KMS-11 (cell line): ENCODE measurements around the gene ILDR1.

ENCODE experiments used
- H2AFZ ChIP-seq: fragments of 200-600 bp; sonication (generic); 2 replicates; pipeline ENCODE4 v1.6.1; 2016; ENCODE audit warnings: antibody characterized with exemption, mixed run types, low read depth
- H3K27ac ChIP-seq: fragments of 200-600 bp; sonication (generic); 2 replicates; pipeline ENCODE4 v1.6.1; 2016; ENCODE audit warnings: mild to moderate bottlenecking, mixed run types
- H3K27me3 ChIP-seq: fragments of 200-600 bp; sonication (generic); 2 replicates; pipeline ENCODE4 v1.6.1; 2017; ENCODE audit warnings: mild to moderate bottlenecking, low read depth, mixed run types, moderate library complexity; ENCODE audit not compliant: insufficient read depth
- H3K36me3 ChIP-seq: fragments of 200-600 bp; sonication (generic); 2 replicates; pipeline ENCODE4 v1.6.1; 2017; ENCODE audit warnings: mild to moderate bottlenecking, mixed run types; ENCODE audit not compliant: insufficient read depth
- H3K4me1 ChIP-seq: fragments of 200-600 bp; sonication (generic); 2 replicates; pipeline ENCODE4 v1.6.1; 2016; ENCODE audit warnings: mild to moderate bottlenecking, low read depth, mixed run types; ENCODE audit not compliant: poor library complexity, severe bottlenecking
- H3K4me2 ChIP-seq: fragments of 200-600 bp; sonication (generic); 2 replicates; pipeline ENCODE4 v1.7.0; 2016; ENCODE audit warnings: mild to moderate bottlenecking, mixed run types
- H3K4me3 ChIP-seq: fragments of 200-600 bp; sonication (generic); IDR thresholded peaks from 2 replicates; pipeline ENCODE4 v1.6.1; 2017; ENCODE audit warnings: low read depth, low read length, mixed read lengths; ENCODE audit not compliant: insufficient read depth
- H3K79me2 ChIP-seq: fragments of 200-600 bp; sonication (generic); 2 replicates; pipeline ENCODE4 v1.6.1; 2016; ENCODE audit warnings: low read depth, mixed run types; ENCODE audit not compliant: insufficient read depth
- H3K9ac ChIP-seq: fragments of 200-600 bp; sonication (generic); 2 replicates; pipeline ENCODE4 v1.6.1; 2016; ENCODE audit warnings: mild to moderate bottlenecking, mixed run types
- H4K20me1 ChIP-seq: fragments of 200-600 bp; sonication (generic); 2 replicates; pipeline ENCODE4 v1.6.1; 2016; ENCODE audit warnings: mild to moderate bottlenecking, mixed run types; ENCODE audit not compliant: insufficient read depth
- TF ChIP-seq, protein P1 (sequence below): fragments of 200-600 bp; sonication (generic); conservative IDR thresholded peaks from 2 replicates; pipeline ENCODE4 v1.6.1; 2017; ENCODE audit warnings: low read depth, mild to moderate bottlenecking, antibody characterized with exemption, low read length, moderate library complexity, mixed read lengths

ILDR1 gene

DNA sequence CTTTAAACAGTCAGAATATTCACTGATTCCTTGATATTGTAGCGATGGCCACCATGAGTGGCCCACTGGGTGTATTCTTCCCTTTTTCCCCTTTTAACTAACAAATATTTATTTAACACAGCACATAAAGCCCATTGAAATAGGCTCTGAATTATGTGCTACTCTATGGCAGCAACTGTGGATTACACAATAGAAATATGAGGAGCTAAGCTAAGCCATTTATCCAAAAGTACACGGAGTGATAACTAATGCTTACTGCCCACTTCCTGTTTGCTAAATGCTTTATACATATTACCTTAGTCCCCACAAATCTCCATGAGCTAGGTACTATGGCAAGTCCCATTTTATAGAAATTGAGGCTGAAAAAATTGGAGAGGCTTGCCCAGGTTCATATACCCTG lies 17.9 kb downstream of the ILDR1 start:
- TF ChIP-seq, protein P1, sequence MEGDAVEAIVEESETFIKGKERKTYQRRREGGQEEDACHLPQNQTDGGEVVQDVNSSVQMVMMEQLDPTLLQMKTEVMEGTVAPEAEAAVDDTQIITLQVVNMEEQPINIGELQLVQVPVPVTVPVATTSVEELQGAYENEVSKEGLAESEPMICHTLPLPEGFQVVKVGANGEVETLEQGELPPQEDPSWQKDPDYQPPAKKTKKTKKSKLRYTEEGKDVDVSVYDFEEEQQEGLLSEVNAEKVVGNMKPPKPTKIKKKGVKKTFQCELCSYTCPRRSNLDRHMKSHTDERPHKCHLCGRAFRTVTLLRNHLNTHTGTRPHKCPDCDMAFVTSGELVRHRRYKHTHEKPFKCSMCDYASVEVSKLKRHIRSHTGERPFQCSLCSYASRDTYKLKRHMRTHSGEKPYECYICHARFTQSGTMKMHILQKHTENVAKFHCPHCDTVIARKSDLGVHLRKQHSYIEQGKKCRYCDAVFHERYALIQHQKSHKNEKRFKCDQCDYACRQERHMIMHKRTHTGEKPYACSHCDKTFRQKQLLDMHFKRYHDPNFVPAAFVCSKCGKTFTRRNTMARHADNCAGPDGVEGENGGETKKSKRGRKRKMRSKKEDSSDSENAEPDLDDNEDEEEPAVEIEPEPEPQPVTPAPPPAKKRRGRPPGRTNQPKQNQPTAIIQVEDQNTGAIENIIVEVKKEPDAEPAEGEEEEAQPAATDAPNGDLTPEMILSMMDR, result no peak
- no peaks in the 10 kb centered on the region for H3K79me2 ChIP-seq
- peaks cover 50% of the 10 kb centered on the region for H3K4me1 ChIP-seq
- H2AFZ ChIP-seq, result peak overlapping the region; percentile 50; the same call in 1 of the 2 replicates
- no peaks in the 10 kb centered on the region for H3K27me3 ChIP-seq
- H3K4me3 ChIP-seq, result no peak overlapping the region
- no peaks in the 10 kb centered on the region for H4K20me1 ChIP-seq
- H3K9ac ChIP-seq, result no peak overlapping the region
- H3K4me2 ChIP-seq, result peak overlapping the region; percentile 100
- no peaks in the 10 kb centered on the region for H3K36me3 ChIP-seq
- H3K27ac ChIP-seq, result peak overlapping the region; percentile 81

DNA sequence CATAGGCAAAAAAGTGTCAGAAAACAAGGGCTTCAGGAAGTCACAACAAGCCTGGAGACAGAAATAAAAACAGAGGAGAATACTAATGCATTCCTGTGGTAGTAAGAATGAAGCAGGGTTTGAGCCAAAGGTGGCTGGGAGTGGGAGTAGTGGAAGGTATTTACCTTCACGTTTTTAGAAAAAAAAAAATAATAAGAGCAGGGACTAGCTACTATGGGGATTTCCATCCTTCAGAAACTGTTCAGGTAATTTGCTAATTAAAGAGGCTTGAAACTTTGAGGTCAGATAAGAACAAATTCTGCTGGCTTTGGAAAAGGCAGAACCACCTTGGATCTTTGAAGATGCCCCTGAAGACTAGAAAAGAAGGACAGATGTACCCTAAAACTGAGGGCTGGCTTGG lies 18.4 kb downstream of the ILDR1 start:
- Histone ChIP-seq H3K36me3 (no peaks in the 10 kb centered on the region), H3K79me2 (no peaks in the 10 kb centered on the region), H3K4me2 (peak overlapping the region; percentile 100), H3K4me3 (peak overlapping the region; percentile 12), H3K27ac (peak overlapping the region; percentile 81), H3K27me3 (no peaks in the 10 kb centered on the region), H4K20me1 (no peaks in the 10 kb centered on the region), H3K4me1 (peaks cover 50% of the 10 kb centered on the region), H3K9ac (peak overlapping the region; percentile 26; the same call in 1 of the 2 replicates), H2AFZ (peak overlapping the region; percentile 21; the same call in 1 of the 2 replicates)
- TF ChIP-seq, protein P1, result no peak

DNA sequence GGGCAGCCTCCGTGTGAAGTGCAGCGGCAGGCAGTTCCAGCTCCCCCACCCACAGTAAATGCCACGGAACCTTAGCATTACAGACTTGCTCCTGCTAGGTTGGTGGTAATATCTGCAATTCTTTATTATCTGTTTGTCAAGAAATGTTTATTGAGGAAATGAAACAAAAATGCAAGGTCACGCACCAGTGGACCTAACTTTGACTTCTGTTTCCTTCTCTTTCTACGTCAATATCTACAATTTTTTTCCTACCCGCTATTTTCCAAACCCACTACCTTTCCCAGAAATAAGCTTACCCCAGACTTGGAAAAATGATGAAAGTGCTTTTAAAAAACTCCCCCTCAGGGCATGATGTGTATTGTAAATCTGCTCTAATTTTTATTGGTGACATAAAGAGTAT lies 18.9 kb downstream of the ILDR1 start:
- Histone ChIP-seq H3K27me3 (no peaks in the 10 kb centered on the region), H3K4me2 (peak overlapping the region; percentile 100), H3K27ac (peak overlapping the region; percentile 81), H3K36me3 (no peaks in the 10 kb centered on the region), H3K4me3 (peak overlapping the region; percentile 19), H3K9ac (peak overlapping the region; percentile 26; the same call in 1 of the 2 replicates), H4K20me1 (no peaks in the 10 kb centered on the region), H3K4me1 (peaks cover 50% of the 10 kb centered on the region), H2AFZ (peak overlapping the region; percentile 21; the same call in 1 of the 2 replicates), H3K79me2 (no peaks in the 10 kb centered on the region)
- TF ChIP-seq, protein P1, result 0 out of 2 replicates have a peak, but pooled peaks have one; percentile 17

DNA sequence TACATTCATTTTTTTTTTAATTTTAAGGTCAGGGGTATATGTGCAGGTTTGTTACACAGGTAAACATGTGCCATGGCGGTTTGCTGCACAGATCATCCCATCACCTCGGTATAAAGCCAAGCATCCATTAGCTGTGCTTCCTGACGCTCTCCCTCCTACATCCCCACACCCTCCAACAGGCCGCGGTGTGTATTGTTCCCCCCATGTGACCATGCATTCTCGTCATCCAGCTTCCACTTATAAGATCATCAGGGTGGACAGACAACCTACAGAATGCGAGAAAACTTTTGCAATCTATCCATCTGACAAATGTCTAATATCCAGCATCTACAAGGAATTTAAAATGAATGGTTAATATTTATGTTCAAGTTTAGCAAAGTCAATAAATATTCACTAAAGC lies 19.4 kb downstream of the ILDR1 start:
- H2AFZ ChIP-seq, result peak overlapping the region; percentile 21
- H3K4me1 ChIP-seq, result peaks cover 50% of the 10 kb centered on the region
- H3K27me3 ChIP-seq, result no peaks in the 10 kb centered on the region
- peak overlapping the region; percentile 81 for H3K27ac ChIP-seq
- H3K79me2 ChIP-seq, result no peaks in the 10 kb centered on the region
- TF ChIP-seq, protein P1, result no peak
- peak overlapping the region; percentile 100 for H3K4me2 ChIP-seq
- H4K20me1 ChIP-seq, result no peaks in the 10 kb centered on the region
- peak overlapping the region; percentile 19 for H3K4me3 ChIP-seq
- no peaks in the 10 kb centered on the region for H3K36me3 ChIP-seq
- H3K9ac ChIP-seq, result peak overlapping the region; percentile 26; the same call in 1 of the 2 replicates
